AG04450 (cell line): Measurements from ENCODE around the gene TNFAIP3. TPM values are rescaled to one million over a fixed set of nuclear protein-coding genes. Genes with fewer than 3 reads are reported as not detected.

ENCODE experiments used
- CTCF ChIA-PET: fragments of 300-600, 350-600 bp; formaldehyde crosslinking; extraction: SDS; loops from one replicate; lab custom pipeline; 2022; ENCODE audit warnings: antibody characterized with exemption, inconsistent platforms; lab: Charles Lee
- POLR2A ChIA-PET: fragments of 350-600 bp; formaldehyde crosslinking; extraction: SDS; loops from one replicate; lab custom pipeline; 2021; ENCODE audit warnings: antibody characterized with exemption, inconsistent platforms; lab: Yijun Ruan, JAX
- DNase-seq: peaks from one replicate; pipeline ENCODE4 v3.0.0-alpha.2; 2011; ENCODE audit warnings: low read depth, low spot score
- H3K27ac ChIP-seq: one replicate; pipeline ENCODE4 v1.5.1; 2012; ENCODE audit warnings: low read depth, low read length, control low read depth
- H3K27me3 ChIP-seq: one replicate; pipeline ENCODE4 v1.6.0; 2012; ENCODE audit warnings: low read length; ENCODE audit not compliant: control insufficient read depth, insufficient read depth
- H3K4me3 ChIP-seq: 2 replicates; pipeline ENCODE4 v1.5.1; 2011; ENCODE audit warnings: mild to moderate bottlenecking, low read depth, low read length, control low read depth
- H3K9me3 ChIP-seq: 2 replicates; pipeline ENCODE4 v1.5.1; 2012; ENCODE audit warnings: low read length; ENCODE audit not compliant: control insufficient read depth, insufficient read depth
- CTCF ChIP-seq: IDR thresholded peaks from 2 replicates; pipeline ENCODE4 v1.5.1; 2011; ENCODE audit warnings: low read depth, low read length, control low read depth, inconsistent platforms
- polyA plus RNA-seq: library from polyadenylated mRNA; depleted of rRNA; stranded (reverse); fragments of >200 nt; gene quantifications from 2 replicates; pipeline ENCODE4 v1.2.3, GENCODE V29; 2011

The TNFAIP3 gene
- polyA plus RNA-seq, 1 experiment: 16.7 TPM

GRCh38 chr6:137904822-137905617, 38.0 kb downstream of the TNFAIP3 start:
- no peak overlapping the region for H3K27ac ChIP-seq
- no peak overlapping the region for H3K4me3 ChIP-seq
- no peak for TF ChIP-seq CTCF
- ChIA-PET POLR2A (no interaction called here), CTCF (no interaction called here)
- no peak for DNase-seq
- H3K27me3 ChIP-seq: no peaks in the 10 kb centered on the region
- H3K9me3 ChIP-seq: no peaks in the 10 kb centered on the region

GRCh38 chr6:137906020-137906472, 39.0 kb downstream of the TNFAIP3 start:
- no peak for DNase-seq
- POLR2A ChIA-PET: no interaction called here
- no peaks in the 10 kb centered on the region for H3K9me3 ChIP-seq
- TF ChIP-seq CTCF: no peak
- H3K27me3 ChIP-seq: no peaks in the 10 kb centered on the region
- no peak overlapping the region for H3K27ac ChIP-seq
- H3K4me3 ChIP-seq: no peak overlapping the region
- CTCF ChIA-PET: no interaction called here

GRCh38 chr6:137907170-137907569, 40.1 kb downstream of the TNFAIP3 start:
- no peaks in the 10 kb centered on the region for H3K9me3 ChIP-seq
- H3K4me3 ChIP-seq: no peak overlapping the region
- ChIA-PET CTCF (interaction anchor here (0.7 kb wide), 1 partner anchor 11 kb away, joined by 3 read pairs; no protein-coding TSS in a partner anchor), POLR2A (no interaction called here)
- H3K27me3 ChIP-seq: no peaks in the 10 kb centered on the region
- H3K27ac ChIP-seq: no peak overlapping the region
- DNase-seq: no peak
- TF ChIP-seq CTCF: no peak

DNA sequence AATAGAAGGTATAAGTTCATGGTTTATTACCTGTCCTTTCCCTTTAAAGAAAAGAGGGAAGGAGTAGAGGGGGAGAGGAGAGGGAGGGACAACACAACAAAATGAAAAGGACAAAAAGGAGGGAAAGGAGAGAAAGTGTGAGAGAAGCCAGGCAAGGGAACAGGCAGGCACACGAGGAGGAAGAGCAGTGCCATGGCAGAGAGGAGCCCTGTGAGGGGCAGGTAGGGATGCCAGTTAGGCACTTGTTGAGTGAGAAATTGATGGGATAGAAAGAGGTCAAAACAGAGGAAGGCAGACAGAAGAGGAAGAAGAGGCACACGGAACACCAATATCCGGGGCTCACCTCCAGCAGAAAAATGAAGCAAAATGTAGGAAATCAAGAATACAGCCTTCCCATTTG, 42.5 kb downstream of the TNFAIP3 start:
- TF ChIP-seq CTCF: no peak
- H3K4me3 ChIP-seq: no peak overlapping the region
- POLR2A ChIA-PET: no interaction called here

GRCh38 chr6:137910424-137910834, 43.4 kb downstream of the TNFAIP3 start:
- no peak for DNase-seq
- no peak overlapping the region for H3K27ac ChIP-seq
- CTCF ChIA-PET: no interaction called here
- H3K27me3 ChIP-seq: no peaks in the 10 kb centered on the region
- POLR2A ChIA-PET: no interaction called here
- no peaks in the 10 kb centered on the region for H3K9me3 ChIP-seq
- TF ChIP-seq CTCF: no peak
- H3K4me3 ChIP-seq: no peak overlapping the region

More for the DNA sequence above, 42.5 kb downstream of the TNFAIP3 start:
- no peak for DNase-seq
- Histone ChIP-seq H3K27me3 (no peaks in the 10 kb centered on the region), H3K27ac (no peak overlapping the region), H3K9me3 (no peaks in the 10 kb centered on the region)
- CTCF ChIA-PET: no interaction called here
